Effector CD8-positive, alpha-beta T cell (primary cell): Measurements from ENCODE around the gene TASP1.
"Not testable (repeated sequence)": the region's sequence is repeated elsewhere in the genome, so short reads cannot be mapped to it uniquely, and the experiment has no call there.

ENCODE experiments used
- DNase-seq: peaks from one replicate; lab custom pipeline; 2025; lab: John Stamatoyannopoulos, UW

TASP1 gene

DNA sequence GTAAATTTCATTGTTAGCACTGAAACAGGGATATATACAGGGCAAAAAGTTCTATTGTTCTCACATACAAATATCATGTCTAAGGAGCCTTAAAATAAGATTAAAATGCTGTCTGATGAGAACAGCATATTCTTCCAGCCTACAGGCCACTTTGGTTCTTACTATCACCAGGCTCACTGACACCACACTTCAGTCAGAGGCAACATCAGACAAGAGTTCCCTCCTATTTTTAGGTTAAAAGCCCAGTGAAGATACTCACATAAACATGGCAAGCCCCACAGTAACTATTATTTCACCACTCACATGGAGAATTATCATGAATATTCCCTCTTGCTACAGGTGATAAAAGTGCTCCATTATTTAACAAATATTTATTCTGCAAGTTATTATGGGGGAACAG, 241.9 kb downstream of the TASP1 start:
- no peak for DNase-seq

GRCh38 chr20:13396022-13396421, 242.7 kb downstream of the TASP1 start:
- no peak for DNase-seq

GRCh38 chr20:13395232-13395631, 243.5 kb downstream of the TASP1 start:
- DNase-seq: no peak

DNA sequence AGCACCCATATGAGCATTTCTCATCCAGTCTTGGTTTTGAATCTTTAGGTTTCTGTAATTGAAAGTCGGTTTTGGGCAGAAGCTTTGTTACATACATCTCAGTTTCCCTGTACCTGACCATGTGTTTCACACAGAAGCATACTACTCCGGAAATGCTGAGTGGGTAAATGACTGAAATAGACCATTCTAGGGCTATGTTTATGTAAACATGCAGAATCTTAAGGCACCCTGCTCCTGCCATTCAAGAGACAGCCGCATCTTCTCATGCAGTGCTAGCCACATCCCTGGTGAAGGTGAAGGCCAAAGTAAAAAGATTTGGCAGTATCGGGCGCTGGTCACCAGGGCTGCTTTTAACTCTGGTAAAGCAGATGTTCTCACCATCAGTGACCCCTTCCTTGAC, 246.3 kb downstream of the TASP1 start:
- DNase-seq: no peak

GRCh38 chr20:13389115-13389514, 249.6 kb downstream of the TASP1 start:
- no peak for DNase-seq

DNA sequence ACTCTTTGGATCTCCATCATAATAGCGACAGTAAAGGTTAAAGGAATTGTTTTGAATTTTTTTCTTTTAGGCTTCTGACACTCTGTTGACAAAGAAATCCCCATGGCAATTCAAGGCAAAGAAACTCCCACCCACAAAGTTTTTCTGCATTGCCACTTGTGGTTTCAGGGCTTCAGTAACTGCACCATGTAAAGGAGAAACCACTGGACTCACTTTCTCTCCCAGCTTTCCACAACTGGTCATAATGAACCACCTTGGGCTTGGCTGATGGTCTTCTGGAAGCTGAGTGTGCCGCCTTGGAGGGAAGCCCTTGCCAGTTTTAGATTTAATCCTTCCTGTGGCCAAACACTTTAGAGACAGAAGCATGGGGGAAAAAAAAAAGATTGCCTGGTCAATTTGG, 254.6 kb downstream of the TASP1 start:
- no peak for DNase-seq

DNA sequence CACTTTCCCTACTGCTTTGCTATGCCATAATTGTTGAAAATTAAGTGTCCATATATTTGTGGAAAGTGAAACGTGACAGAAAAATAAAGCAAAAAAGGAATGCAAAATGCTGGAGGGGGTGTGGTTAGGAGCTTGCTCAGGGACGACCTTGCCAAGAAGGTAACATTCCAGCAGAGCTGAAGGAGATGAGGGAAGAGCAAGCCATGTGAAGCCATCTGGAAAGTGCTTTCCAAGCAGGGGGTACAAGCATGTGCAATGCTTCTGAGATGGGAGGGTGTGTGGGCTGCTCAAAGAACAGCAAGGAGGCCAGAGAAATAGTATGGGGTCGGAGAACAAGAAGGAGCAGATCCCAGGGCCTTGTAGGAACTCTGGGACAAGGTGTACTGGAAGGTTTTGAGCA, 255.9 kb downstream of the TASP1 start:
- DNase-seq: no peak

DNA sequence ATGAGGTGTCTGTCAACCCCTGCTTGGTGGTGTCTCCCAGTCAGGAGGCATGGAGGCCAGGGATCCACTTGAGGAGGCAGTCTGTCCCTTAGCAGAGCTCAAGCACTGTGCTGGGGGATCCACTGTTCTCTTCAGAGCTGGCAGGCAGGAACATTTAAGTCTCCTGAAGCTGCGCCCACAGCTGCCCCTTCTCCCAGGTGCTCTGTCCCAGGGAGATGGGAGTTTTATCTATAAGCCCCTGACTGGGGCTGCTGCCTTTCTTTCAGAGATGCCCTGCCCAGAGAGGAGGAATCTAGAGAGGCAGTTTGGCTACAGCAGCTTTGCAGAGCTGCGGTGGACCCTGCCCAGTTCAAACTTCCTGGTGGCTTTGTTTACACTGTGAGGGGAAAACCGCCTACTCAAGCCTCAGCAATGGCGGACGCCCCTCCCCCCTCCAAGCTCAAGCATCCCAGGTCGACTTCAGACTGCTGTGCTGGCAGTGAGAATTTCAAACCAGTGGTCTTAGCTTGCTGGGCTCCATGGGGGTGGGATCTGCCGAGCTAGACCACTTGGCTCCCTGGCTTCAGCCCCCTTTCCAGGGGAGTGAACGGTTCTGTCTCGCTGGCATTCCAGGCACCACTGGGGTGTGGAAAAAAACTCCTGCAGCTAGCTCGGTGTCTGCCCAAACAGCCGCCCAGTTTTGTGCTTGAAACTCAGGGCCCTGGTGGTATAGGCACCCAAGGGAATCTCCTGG, 258.1 kb downstream of the TASP1 start:
- DNase-seq: not testable (repeated sequence)

DNA sequence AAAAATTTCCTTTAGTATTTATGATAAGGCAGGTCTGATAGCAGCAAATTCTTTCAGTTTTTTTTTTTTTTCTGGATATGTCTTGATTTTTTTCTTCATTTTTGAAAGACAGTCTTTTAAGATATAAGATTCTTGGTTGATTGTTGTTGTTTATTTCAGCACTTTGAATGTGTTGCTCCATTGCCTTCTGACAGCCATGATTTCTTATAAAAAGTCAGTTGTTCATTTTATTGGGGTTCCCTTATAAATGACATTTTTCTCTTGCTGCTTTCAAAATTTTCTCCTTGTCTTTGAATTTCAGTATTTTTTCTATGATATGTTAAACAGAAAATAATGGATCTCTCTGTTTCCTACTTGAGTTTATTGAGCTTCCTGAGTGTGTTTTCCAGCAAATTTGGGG, 265.3 kb downstream of the TASP1 start:
- no peak for DNase-seq

- no peak for DNase-seq
Measured at GRCh38 chr20:13364278-13365170, 274.2 kb downstream of the TASP1 start.

DNA sequence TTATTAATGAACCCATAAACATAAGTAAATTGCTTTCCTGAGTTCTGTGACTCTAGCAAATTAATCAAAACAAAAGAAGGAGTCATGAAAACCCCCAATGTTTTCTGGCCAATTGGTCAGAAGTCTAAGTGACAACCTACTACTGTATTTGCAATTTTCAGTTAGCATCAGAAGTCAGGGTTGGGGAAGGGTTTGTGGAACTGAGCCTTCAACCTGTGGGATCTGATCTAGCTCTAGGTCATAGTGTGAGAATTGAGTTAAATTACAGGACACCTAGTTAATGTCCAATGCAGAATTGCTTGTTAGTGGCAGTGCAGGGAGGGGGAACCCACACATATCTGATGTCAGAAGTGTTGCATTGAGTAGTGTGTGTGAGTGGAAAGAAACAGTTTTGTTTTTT, 275.3 kb downstream of the TASP1 start:
- no peak for DNase-seq

DNA sequence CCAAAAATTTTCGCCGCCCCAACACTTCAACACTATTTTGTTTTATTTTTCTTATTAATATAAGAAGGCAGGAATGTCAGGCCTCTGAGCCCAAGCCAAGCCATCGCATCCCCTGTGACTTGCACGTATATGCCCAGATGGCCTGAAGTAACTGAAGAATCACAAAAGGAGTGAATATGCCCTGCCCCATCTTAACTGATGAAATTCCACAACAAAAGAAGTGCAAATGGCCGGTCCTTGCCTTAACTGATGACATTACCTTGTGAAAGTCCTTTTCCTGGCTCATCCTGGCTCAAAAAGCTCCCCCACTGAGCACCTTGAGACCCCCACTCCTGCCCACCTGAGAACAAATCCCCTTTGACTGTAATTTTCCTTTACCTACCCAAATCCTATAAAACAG, 276.6 kb downstream of the TASP1 start:
- not testable (repeated sequence) for DNase-seq

DNA sequence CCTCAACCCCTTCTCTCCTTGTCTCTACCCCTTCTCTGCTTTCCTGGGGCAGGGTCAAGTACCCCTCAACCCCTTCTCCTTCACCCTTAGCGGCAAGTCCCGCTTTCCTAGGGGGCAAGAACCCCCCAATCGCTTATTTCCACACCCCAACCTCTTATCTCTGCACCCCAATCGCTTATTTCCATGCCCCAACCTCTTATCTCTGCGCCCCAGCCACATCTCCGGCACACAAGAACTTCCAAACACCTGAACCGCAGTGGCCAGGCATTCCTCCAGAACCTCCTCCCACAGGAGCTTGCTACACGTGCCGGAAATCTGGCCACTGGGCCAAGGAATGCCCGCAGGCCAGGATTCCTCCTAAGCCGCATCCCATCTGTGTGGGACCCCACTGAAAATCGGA, 279.8 kb downstream of the TASP1 start:
- not testable (repeated sequence) for DNase-seq

DNA sequence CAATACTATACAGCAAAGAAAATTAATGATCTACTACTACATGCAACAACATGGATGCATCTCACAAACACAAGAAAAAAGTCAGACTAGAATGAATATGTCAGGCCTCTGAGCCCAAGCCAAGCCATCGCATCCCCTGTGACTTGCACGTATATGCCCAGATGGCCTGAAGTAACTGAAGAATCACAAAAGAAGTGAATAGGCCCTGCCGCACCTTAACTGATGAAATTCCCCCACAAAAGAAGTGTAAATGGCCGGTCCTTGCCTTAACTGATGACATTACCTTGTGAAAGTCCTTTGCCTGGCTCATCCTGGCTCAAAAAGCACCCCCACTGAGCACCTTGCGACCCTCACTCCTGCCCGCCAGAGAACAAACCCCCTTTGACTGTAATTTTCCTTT, 280.9 kb downstream of the TASP1 start:
- not testable (repeated sequence) for DNase-seq

DNA sequence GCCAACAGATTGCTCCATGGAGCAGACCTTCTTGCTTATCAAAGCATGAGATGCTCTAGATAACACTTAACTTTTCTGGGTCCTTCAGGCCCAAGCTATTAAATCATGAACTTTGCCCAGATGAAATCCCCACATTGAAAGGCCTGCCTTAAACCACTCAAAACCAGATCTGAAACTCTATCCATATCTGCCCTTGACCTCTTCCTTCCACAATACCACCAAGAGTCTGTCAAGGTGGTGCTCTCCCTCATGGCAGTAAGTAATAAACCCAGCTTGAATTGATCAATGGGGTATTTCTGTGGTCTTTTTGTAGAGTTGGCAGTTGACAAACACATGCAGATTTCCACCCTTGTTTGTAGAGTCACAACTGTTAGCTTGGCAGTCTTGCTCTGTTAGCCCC, 282.1 kb downstream of the TASP1 start:
- no peak for DNase-seq

DNA sequence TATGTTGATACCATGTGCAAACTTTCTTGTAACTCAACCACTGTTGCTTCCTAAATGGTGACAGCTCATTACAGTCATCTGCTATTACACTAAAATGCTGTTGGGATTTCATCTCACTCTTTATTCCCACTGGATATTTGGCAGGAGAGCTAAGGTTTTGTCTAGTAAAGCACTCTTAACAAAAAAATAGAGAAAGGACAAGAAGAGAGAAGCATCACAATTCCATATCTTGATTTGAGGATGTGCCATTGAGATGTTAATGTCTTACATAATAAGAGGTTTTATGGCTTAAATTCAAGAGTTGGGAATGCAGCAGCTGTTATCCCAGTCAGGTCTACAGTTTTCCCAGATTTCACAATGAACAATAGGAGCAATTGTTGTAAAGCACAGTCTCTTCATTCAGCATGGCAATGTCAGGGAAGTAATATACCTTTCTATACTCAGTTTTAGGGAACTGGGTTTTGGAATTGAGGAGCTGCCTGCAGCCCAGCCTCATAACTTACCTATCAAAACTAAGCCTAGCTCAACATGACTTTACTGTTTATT, 282.7 kb downstream of the TASP1 start:
- no peak for DNase-seq

GRCh38 chr20:13355411-13355810, 283.3 kb downstream of the TASP1 start:
- DNase-seq: no peak

- no peak for DNase-seq
Measured at GRCh38 chr20:13353261-13353945, 285.3 kb downstream of the TASP1 start.

DNA sequence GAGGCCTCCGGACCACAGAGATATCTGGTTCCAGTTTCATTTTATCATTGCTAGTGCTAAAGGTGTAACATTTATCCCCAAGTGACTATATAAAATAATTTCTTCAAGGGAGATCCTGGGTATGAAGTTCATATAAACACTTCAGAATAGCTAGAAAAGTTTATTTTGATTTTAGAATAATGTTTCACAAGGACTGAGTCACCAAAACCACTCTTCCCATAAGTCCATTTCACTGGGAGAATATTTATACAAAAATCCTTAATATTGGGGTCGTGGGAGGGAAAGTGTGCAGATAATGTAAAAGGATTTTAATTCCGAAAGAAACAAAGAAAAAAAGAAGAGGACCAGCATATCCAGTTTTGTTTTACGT, 289.5 kb downstream of the TASP1 start:
- DNase-seq: no peak

- DNase-seq: no peak
Measured at GRCh38 chr20:13348311-13349234, 290.2 kb downstream of the TASP1 start.

DNA sequence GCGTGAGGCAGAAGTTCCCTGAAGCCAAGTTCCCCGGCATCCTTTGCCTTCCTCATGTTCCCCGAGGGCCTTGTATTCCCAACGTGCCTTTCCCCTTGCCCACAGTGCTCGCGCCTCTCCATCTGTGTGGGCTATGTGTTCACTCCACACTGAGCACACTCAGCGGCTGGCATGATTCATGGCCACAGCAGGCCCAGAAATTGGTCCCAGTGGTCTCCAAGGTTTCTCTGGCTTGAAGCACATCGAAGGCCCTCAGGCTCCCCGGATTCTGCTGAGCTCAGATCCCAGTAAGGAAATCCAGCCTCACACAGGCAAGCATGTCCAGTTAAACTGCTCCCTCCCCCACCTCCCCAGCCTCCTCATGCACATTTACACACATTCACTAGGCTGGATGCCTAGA, 294.1 kb downstream of the TASP1 start:
- no peak for DNase-seq
